ENCODE data around the gene VEGFA.

Gene VEGFA

DNA sequence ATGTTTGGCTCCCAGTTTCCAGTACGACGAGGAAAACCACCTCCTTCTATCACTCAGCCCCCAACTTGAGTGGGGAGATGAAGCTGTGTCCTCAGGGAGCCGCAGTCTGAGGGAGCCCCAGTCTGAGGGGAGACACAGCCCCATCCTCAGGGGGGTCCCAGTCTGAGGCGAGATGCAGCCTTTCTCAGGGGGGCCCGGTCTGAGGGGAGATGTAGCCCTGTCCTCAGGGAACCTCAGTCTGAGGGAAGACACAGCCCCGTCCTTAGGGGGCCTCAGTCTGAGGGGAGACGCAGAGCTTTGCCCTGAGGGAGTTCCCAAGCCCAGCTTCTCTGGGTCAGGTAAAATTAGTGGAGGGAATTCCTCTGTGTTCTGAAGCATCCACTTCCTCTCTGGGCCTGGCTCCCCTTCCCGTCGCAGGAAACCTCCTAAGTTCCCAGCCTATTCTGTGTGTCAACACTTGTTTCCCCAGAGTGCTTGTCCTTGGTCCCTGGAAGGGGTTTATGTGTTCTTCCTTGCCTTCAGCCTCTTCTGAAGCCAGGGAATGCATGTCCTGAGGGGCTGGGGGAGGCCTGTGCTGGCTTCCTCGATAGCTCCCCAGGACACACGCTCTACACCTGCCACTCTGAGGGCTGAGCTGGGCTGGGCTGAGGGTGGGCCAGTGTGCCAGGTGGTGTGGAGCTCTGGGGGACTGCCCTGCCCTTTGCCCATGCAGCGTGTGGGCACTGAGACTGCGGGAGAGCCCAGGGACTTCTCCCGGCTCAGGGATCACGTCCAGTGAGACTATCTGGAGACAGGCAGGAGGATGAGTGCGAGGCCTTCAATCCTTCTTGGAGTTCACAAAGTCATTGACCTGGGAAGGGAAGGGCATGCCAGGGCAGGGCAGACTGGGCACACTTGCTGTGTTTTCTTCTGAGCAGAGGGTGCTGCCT is 55.4 kb downstream of the VEGFA start:
- H3K4me3 ChIP-seq (ENCODE audit: low read length, poor library complexity, severe bottlenecking), result no peak overlapping the region
- no peaks in the 10 kb centered on the region for H4K20me1 ChIP-seq (ENCODE audit: insufficient read depth, low read length, poor library complexity, severe bottlenecking)
- no peak overlapping the region for H3K4me2 ChIP-seq (ENCODE audit: low read depth, low read length, poor library complexity, severe bottlenecking)
- H3K9ac ChIP-seq (ENCODE audit: low read depth, low read length, poor library complexity, severe bottlenecking), result no peak overlapping the region
- H3F3A ChIP-seq (ENCODE audit: low read depth), result no peaks in the 10 kb centered on the region
- H3K27me3 ChIP-seq (ENCODE audit: insufficient read depth, low read length, poor library complexity, severe bottlenecking), result no peaks in the 10 kb centered on the region
- peaks cover 8% of the 10 kb centered on the region for H3K4me1 ChIP-seq (ENCODE audit: insufficient read depth, low read length, poor library complexity, severe bottlenecking)
- H2AFZ ChIP-seq (ENCODE audit: low read length), result no peak overlapping the region
- H3K9me2 ChIP-seq (replicated peaks; ENCODE audit: low read depth, low read length), result no peaks in the 10 kb centered on the region
- H3K9me3 ChIP-seq (ENCODE audit: insufficient read depth, low read depth, low read length), result no peaks in the 10 kb centered on the region
- TF ChIP-seq EZH2phosphoT487 (IDR thresholded peaks at IDR 0.05; ENCODE audit: borderline replicate concordance), result no peak
- TF ChIP-seq, protein P1, sequence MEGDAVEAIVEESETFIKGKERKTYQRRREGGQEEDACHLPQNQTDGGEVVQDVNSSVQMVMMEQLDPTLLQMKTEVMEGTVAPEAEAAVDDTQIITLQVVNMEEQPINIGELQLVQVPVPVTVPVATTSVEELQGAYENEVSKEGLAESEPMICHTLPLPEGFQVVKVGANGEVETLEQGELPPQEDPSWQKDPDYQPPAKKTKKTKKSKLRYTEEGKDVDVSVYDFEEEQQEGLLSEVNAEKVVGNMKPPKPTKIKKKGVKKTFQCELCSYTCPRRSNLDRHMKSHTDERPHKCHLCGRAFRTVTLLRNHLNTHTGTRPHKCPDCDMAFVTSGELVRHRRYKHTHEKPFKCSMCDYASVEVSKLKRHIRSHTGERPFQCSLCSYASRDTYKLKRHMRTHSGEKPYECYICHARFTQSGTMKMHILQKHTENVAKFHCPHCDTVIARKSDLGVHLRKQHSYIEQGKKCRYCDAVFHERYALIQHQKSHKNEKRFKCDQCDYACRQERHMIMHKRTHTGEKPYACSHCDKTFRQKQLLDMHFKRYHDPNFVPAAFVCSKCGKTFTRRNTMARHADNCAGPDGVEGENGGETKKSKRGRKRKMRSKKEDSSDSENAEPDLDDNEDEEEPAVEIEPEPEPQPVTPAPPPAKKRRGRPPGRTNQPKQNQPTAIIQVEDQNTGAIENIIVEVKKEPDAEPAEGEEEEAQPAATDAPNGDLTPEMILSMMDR (conservative IDR thresholded peaks at IDR 0.05; ENCODE audit: low read length), result no peak
- H3K79me2 ChIP-seq (ENCODE audit: insufficient read depth, low read length), result no peaks in the 10 kb centered on the region
- H3K36me3 ChIP-seq (ENCODE audit: insufficient read depth, low read length), result no peaks in the 10 kb centered on the region

GRCh38 chr6:43826730-43827129 is 56.7 kb downstream of the VEGFA start:
- H2AFZ ChIP-seq (ENCODE audit: low read length), result no peak overlapping the region

DNA sequence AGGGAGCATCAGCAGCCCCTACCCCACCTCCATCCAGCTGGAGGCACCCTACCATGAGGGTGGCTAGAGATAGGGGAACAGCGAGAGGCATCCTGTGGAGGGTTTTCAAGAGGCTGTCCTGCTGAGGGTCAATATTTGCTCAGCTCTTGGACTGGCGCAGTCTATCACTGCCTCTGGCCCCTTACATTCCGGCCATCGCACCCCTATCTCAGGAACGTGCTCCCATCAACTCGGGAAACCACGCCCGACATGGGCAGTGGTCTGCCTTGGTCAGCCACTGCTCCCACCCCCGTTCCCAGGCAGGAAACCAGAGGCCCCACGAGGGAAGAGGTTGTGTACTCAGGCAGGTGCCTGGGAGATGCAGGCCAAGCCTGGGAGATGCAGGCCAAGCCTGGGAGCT is 57.9 kb downstream of the VEGFA start:
- no peaks in the 10 kb centered on the region for H3K27me3 ChIP-seq (ENCODE audit: insufficient read depth, low read length, poor library complexity, severe bottlenecking)
- H3K9me2 ChIP-seq (replicated peaks; ENCODE audit: low read depth, low read length), result no peaks in the 10 kb centered on the region
- peaks cover 8% of the 10 kb centered on the region for H3K4me1 ChIP-seq (ENCODE audit: insufficient read depth, low read length, poor library complexity, severe bottlenecking)
- no peak overlapping the region for H3K9ac ChIP-seq (ENCODE audit: low read depth, low read length, poor library complexity, severe bottlenecking)
- no peaks in the 10 kb centered on the region for H4K20me1 ChIP-seq (ENCODE audit: insufficient read depth, low read length, poor library complexity, severe bottlenecking)
- H3K4me2 ChIP-seq (ENCODE audit: low read depth, low read length, poor library complexity, severe bottlenecking), result no peak overlapping the region
- no peak overlapping the region for H3K4me3 ChIP-seq (ENCODE audit: low read length, poor library complexity, severe bottlenecking)
- TF ChIP-seq EZH2phosphoT487 (IDR thresholded peaks at IDR 0.05; ENCODE audit: borderline replicate concordance), result no peak
- TF ChIP-seq, protein P1 (conservative IDR thresholded peaks at IDR 0.05; ENCODE audit: low read length), result no peak
- no peaks in the 10 kb centered on the region for H3K9me3 ChIP-seq (ENCODE audit: insufficient read depth, low read depth, low read length)
- no peaks in the 10 kb centered on the region for H3K79me2 ChIP-seq (ENCODE audit: insufficient read depth, low read length)
- H3K36me3 ChIP-seq (ENCODE audit: insufficient read depth, low read length), result no peaks in the 10 kb centered on the region
- no peaks in the 10 kb centered on the region for H3F3A ChIP-seq (ENCODE audit: low read depth)
- H2AFZ ChIP-seq (ENCODE audit: low read length), result no peak overlapping the region

More at GRCh38 chr6:43826730-43827129, 56.7 kb downstream of the VEGFA start:
- no peak overlapping the region for H3K4me3 ChIP-seq (ENCODE audit: low read length, poor library complexity, severe bottlenecking)
- peaks cover 8% of the 10 kb centered on the region for H3K4me1 ChIP-seq (ENCODE audit: insufficient read depth, low read length, poor library complexity, severe bottlenecking)
- H3K4me2 ChIP-seq (ENCODE audit: low read depth, low read length, poor library complexity, severe bottlenecking), result no peak overlapping the region
- no peak for TF ChIP-seq EZH2phosphoT487 (IDR thresholded peaks at IDR 0.05; ENCODE audit: borderline replicate concordance)
- TF ChIP-seq, protein P1 (conservative IDR thresholded peaks at IDR 0.05; ENCODE audit: low read length), result no peak
- H4K20me1 ChIP-seq (ENCODE audit: insufficient read depth, low read length, poor library complexity, severe bottlenecking), result no peaks in the 10 kb centered on the region
- H3K27me3 ChIP-seq (ENCODE audit: insufficient read depth, low read length, poor library complexity, severe bottlenecking), result no peaks in the 10 kb centered on the region
- no peaks in the 10 kb centered on the region for H3K79me2 ChIP-seq (ENCODE audit: insufficient read depth, low read length)
- H3K9me3 ChIP-seq (ENCODE audit: insufficient read depth, low read depth, low read length), result no peaks in the 10 kb centered on the region
- H3K9me2 ChIP-seq (replicated peaks; ENCODE audit: low read depth, low read length), result no peaks in the 10 kb centered on the region
- no peak overlapping the region for H3K9ac ChIP-seq (ENCODE audit: low read depth, low read length, poor library complexity, severe bottlenecking)
- no peaks in the 10 kb centered on the region for H3K36me3 ChIP-seq (ENCODE audit: insufficient read depth, low read length)
- H3F3A ChIP-seq (ENCODE audit: low read depth), result no peaks in the 10 kb centered on the region

All from Loucy (cell line).